Colonic mucosa (tissue), 4 donors: ENCODE data around the gene FARP1. TPM values are rescaled to one million over a fixed set of nuclear protein-coding genes. Genes with fewer than 3 reads are reported as not detected.

Experiments used
- DNase-seq: peaks from one replicate; pipeline ENCODE4 v3.0.0-alpha.2; 2020
- H3K27ac ChIP-seq: fragments of 200-600 bp; one replicate; pipeline ENCODE4 v1.8.0; 2021
- H3K27me3 ChIP-seq: fragments of 200-600 bp; one replicate; pipeline ENCODE4 v1.8.0; 2021
- H3K36me3 ChIP-seq: fragments of 200-600 bp; one replicate; pipeline ENCODE4 v1.8.0; 2021
- H3K4me1 ChIP-seq: fragments of 200-600 bp; one replicate; pipeline ENCODE4 v1.8.0; 2021; ENCODE audit warnings: mild to moderate bottlenecking
- H3K4me3 ChIP-seq: fragments of 200-600 bp; one replicate; pipeline ENCODE4 v1.8.0; 2021
- H3K9ac ChIP-seq, 2 donors: one replicate each; pipeline ENCODE4 v1.7.0; 2013; ENCODE audit warnings: control low read depth in 2 of 2, low read depth in 2 of 2, low read length in 2 of 2
- H3K9me3 ChIP-seq: fragments of 200-600 bp; one replicate; pipeline ENCODE4 v1.8.0; 2021
- intact Hi-C: fragments of 100-400 bp; cut with DNase I; formaldehyde crosslinking; loops from one replicate; pipeline ENCODE4 v1.14.1; 2022
- total RNA-seq, 2 donors: library from RNA; stranded (reverse); fragmentation: NEBNext Ultra II Directional in 1 of 2; extraction: Animal tissue kit (Norgen Biotek cat#: 25700) in 1 of 2; gene quantifications; one replicate each; pipeline ENCODE4 v1.2.1, GENCODE V29; 2021
- TF ChIP-seq, protein P1 (sequence below): fragments of 200-600 bp; IDR thresholded peaks from one replicate; pipeline ENCODE4 v1.8.0; 2022; ENCODE audit warnings: antibody characterized with exemption, mild to moderate bottlenecking
- donor health status: healthy.
- donor health status: DM: no; HTN: no; CAD: no.
- donor health status: DM: no; HTN: no; CAD: no.

Gene FARP1
- total RNA-seq, 2 donors from 2014 or later, result 39.1 to 53.5 TPM

DNA sequence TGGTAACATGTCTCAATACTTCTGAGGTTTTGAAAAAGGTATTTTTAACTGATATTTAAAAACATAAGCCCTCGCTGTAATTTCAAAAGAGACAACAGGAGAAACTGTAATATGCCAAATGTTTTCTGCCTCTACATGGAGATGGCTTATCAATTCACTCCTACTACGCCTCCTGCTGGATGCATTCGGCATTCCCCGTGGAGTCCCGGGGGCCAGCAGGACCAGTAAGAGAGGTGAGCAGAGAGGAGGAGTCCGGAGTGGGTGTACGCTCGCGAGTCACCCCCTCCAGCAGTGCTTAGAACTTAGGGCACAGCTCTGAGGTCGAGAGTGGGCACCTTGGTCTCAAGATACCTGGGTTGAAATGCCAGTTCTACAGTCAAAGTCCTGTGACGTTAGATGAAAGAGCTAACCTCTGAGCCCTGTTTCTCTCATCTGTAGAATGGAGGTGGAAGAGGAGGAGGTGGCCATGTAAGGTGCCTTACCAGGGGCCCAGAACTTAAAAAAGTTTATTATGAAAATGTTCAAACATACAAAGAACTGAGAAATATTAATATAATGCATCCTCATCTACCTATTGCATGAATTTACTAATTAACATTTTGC is 323.8 kb downstream of the FARP1 start:
- TF ChIP-seq, protein P1, sequence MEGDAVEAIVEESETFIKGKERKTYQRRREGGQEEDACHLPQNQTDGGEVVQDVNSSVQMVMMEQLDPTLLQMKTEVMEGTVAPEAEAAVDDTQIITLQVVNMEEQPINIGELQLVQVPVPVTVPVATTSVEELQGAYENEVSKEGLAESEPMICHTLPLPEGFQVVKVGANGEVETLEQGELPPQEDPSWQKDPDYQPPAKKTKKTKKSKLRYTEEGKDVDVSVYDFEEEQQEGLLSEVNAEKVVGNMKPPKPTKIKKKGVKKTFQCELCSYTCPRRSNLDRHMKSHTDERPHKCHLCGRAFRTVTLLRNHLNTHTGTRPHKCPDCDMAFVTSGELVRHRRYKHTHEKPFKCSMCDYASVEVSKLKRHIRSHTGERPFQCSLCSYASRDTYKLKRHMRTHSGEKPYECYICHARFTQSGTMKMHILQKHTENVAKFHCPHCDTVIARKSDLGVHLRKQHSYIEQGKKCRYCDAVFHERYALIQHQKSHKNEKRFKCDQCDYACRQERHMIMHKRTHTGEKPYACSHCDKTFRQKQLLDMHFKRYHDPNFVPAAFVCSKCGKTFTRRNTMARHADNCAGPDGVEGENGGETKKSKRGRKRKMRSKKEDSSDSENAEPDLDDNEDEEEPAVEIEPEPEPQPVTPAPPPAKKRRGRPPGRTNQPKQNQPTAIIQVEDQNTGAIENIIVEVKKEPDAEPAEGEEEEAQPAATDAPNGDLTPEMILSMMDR, result peak; percentile 65
- intact Hi-C loops, result no loop called here
- Histone ChIP-seq H3K27ac (no peak overlapping the region), H3K4me3 (no peak overlapping the region), H3K4me1 (no peaks in the 10 kb centered on the region), H3K27me3 (no peaks in the 10 kb centered on the region), H3K9ac (no peak overlapping the region), H3K36me3 (peaks cover 3% of the 10 kb centered on the region), H3K9me3 (no peaks in the 10 kb centered on the region)
- DNase-seq, result no peak

DNA sequence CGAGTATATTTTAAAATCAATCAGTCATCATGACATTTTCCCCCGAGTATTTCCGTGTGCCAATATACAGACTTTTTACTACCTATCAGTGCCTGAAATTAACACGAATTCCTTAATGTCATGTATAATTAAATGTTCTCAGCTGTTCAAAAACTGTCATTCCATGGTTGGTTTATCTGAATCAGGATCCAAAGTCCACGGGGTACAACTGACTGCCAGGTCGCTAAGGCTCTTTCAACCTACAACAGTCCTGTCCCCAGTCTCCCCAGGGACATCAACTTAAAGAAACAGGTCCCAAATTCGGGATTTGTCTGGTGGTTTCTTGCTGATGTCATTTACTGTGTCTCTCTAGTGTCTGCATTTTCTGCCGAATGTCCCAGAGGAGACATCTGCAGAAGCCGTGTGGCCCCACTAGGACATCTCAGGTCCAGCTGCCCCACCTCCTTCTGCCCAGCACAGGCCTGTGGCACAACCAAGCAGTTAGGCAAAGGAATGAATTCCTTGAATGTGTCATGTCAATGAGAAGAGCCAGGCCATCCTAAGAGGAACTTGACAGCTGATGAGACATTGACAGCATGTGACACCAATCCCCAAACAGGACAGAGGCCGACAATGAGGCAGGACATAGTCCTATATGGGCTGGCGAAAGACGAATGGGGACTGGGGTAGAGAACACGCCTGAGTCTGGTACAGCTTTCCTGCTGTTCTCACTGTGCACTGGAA is 324.5 kb downstream of the FARP1 start:
- no peak for DNase-seq

DNA sequence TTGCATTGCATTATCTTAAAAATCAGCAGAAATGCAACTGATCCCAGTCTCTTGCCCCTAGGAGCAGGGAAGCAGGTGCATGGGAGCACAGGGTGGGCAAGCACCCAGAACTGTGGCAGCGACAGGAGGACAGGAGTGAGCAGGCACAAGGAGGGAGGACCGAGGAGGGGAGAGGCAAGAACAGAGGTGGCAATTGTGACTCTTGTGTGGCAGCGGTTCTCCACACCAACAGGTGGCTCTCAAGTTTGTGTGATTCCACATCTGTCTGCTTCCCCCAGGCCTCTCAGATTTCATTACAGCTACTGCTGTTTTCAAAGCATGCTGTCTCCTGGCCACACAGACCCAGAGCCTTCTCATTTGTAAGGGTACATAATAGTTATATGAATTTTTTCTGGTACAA is 325.5 kb downstream of the FARP1 start:
- intact Hi-C loops, result no loop called here
- Histone ChIP-seq H3K4me3 (no peak overlapping the region), H3K27ac (no peak overlapping the region), H3K36me3 (peaks cover 10% of the 10 kb centered on the region), H3K27me3 (no peaks in the 10 kb centered on the region), H3K4me1 (no peaks in the 10 kb centered on the region), H3K9ac (no peak overlapping the region), H3K9me3 (no peaks in the 10 kb centered on the region)
- TF ChIP-seq, protein P1, result no peak
- DNase-seq, result no peak

More for the DNA sequence above, 324.5 kb downstream of the FARP1 start:
- no peaks in the 10 kb centered on the region for H3K4me1 ChIP-seq
- H3K27ac ChIP-seq, result no peak overlapping the region
- H3K4me3 ChIP-seq, result no peak overlapping the region
- intact Hi-C loops, result no loop called here
- peaks cover 9% of the 10 kb centered on the region for H3K36me3 ChIP-seq
- H3K27me3 ChIP-seq, result no peaks in the 10 kb centered on the region
- H3K9me3 ChIP-seq, result no peaks in the 10 kb centered on the region
- TF ChIP-seq, protein P1, result no peak
- no peak overlapping the region for H3K9ac ChIP-seq

DNA sequence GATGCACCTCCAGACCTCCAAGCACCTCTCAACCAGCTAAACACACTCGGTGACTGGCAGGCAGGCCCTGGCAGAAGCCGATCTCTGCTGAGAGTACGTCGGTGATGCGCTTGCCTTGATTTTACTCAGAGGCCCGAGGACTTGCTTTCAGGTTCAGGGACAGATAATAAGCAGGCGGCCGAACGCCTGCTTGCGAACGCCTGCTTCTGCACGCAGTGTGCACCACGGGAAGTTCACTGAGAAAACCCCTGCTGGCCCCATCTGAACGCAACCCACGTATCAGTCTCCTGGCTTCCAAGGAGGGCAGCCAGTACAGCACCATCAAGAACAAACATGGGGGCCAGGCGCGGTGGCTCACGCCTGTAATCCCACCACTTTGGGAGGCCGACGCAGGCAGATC is 326.0 kb downstream of the FARP1 start:
- H3K36me3 ChIP-seq, result peaks cover 10% of the 10 kb centered on the region
- intact Hi-C loops, result no loop called here
- no peak overlapping the region for H3K9ac ChIP-seq
- DNase-seq, result no peak
- no peak overlapping the region for H3K4me3 ChIP-seq
- H3K27ac ChIP-seq, result no peak overlapping the region
- TF ChIP-seq, protein P1, result no peak
- no peaks in the 10 kb centered on the region for H3K27me3 ChIP-seq
- no peaks in the 10 kb centered on the region for H3K9me3 ChIP-seq
- no peaks in the 10 kb centered on the region for H3K4me1 ChIP-seq

DNA sequence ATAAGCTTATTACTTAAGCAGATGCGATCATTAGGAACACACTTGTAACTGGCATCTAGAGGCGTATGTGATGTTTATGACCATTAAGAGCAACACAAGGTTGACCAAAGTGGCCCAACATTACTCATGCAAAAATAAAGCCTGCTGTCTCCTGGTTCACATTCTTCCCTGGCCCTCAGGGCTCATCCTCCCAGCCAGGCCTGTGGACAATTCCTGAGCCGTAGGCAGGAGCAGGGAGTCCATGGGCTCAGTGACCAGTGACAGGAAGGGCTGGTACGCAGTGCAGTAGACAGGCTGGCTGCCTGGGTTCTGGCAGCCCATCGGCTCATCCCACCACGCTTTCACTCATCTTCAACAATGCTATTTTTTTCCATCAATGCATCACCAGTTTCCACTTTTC is 328.0 kb downstream of the FARP1 start:
- H3K4me1 ChIP-seq, result no peaks in the 10 kb centered on the region
- TF ChIP-seq, protein P1, result no peak
- H3K27me3 ChIP-seq, result no peaks in the 10 kb centered on the region
- no peak overlapping the region for H3K4me3 ChIP-seq
- no peak overlapping the region for H3K9ac ChIP-seq
- intact Hi-C loops, result no loop called here
- H3K36me3 ChIP-seq, result peaks cover 10% of the 10 kb centered on the region
- H3K27ac ChIP-seq, result no peak overlapping the region
- no peaks in the 10 kb centered on the region for H3K9me3 ChIP-seq
- no peak for DNase-seq
